SIG-M5 treated with dmso at 0.1 percent for 504 hours (cell line): ENCODE results near the gene KCNK3.
"Not testable (repeated sequence)": the region's sequence is repeated elsewhere in the genome, so short reads cannot be mapped to it uniquely, and the experiment has no call there.

ENCODE experiments used
- DNase-seq: peaks from one replicate; lab custom pipeline; 2025; ENCODE audit not compliant: unreplicated experiment; lab: John Stamatoyannopoulos, UW

Gene KCNK3

GRCh38 chr2:26729311-26729710 is 36.8 kb downstream of the KCNK3 start:
- DNase-seq, result no peak

GRCh38 chr2:26730549-26731344 is 38.2 kb downstream of the KCNK3 start:
- no peak for DNase-seq

- DNase-seq, result no peak
Measured at GRCh38 chr2:26731714-26732113, 39.2 kb downstream of the KCNK3 start.

GRCh38 chr2:26732446-26732845 is 39.9 kb downstream of the KCNK3 start:
- DNase-seq, result no peak

GRCh38 chr2:26733413-26733812 is 40.9 kb downstream of the KCNK3 start:
- no peak for DNase-seq

- no peak for DNase-seq
Measured at GRCh38 chr2:26735097-26735496, 42.6 kb downstream of the KCNK3 start.

GRCh38 chr2:26735883-26736588 is 43.5 kb downstream of the KCNK3 start:
- no peak for DNase-seq

GRCh38 chr2:26737221-26737620 is 44.7 kb downstream of the KCNK3 start:
- DNase-seq, result no peak

- DNase-seq, result no peak
Measured at GRCh38 chr2:26738481-26738880, 46.0 kb downstream of the KCNK3 start.

GRCh38 chr2:26739514-26739913 is 47.0 kb downstream of the KCNK3 start:
- DNase-seq, result no peak

GRCh38 chr2:26740346-26740745 is 47.8 kb downstream of the KCNK3 start:
- no peak for DNase-seq

GRCh38 chr2:26740890-26741302 is 48.4 kb downstream of the KCNK3 start:
- DNase-seq, result no peak

- DNase-seq, result no peak
Measured at GRCh38 chr2:26742048-26742770, 49.7 kb downstream of the KCNK3 start.

GRCh38 chr2:26743852-26744251 is 51.3 kb downstream of the KCNK3 start:
- DNase-seq, result no peak

GRCh38 chr2:26744953-26745352 is 52.4 kb downstream of the KCNK3 start:
- no peak for DNase-seq

- DNase-seq, result peak; percentile 66
Measured at GRCh38 chr2:26745609-26746327, 53.2 kb downstream of the KCNK3 start.

- DNase-seq, result no peak
Measured at GRCh38 chr2:26746934-26747333, 54.4 kb downstream of the KCNK3 start.

GRCh38 chr2:26749787-26750420 is 57.4 kb downstream of the KCNK3 start:
- not testable (repeated sequence) for DNase-seq

GRCh38 chr2:26750467-26750866 is 57.9 kb downstream of the KCNK3 start:
- not testable (repeated sequence) for DNase-seq

GRCh38 chr2:26752656-26753055 is 60.1 kb downstream of the KCNK3 start:
- no peak for DNase-seq

- DNase-seq, result no peak
Measured at GRCh38 chr2:26754539-26754938, 62.0 kb downstream of the KCNK3 start.
